GM12878 (cell line): ENCODE data around the gene CRHR2.

Experiments used
- CBX3 ChIP-seq: fragments of 200-600 bp; sonication (generic); IDR thresholded peaks from 2 replicates; pipeline ENCODE4 v1.6.1; 2016; ENCODE audit warnings: low read depth, borderline replicate concordance
- CTCF ChIP-seq, 3 experiments: IDR thresholded peaks in 2 of 3; conservative IDR thresholded peaks in 1 of 3; 2 replicates each; pipeline ENCODE4 v1.5.1; 2011; ENCODE audit warnings: low read depth in 3 of 3, low read length in 3 of 3, mild to moderate bottlenecking in 3 of 3, control low read depth in 2 of 3, moderate library complexity in 2 of 3, inconsistent platforms in 1 of 3, mixed read lengths in 1 of 3; ENCODE audit not compliant: control insufficient read depth in 2 of 3, insufficient read depth in 1 of 3; ENCODE audit errors: extremely low read depth in 1 of 3
- EP300 ChIP-seq, 2 experiments: fragments of 150-350 bp in 1 of 2; IDR thresholded peaks; 2 replicates each; pipeline ENCODE4 v1.6.1; 2011 to 2012; ENCODE audit warnings: low read depth in 2 of 2, low read length in 2 of 2, borderline replicate concordance in 1 of 2, improper control_type of control experiment in 1 of 2, inconsistent platforms in 1 of 2; ENCODE audit not compliant: control insufficient read depth in 1 of 2

DNA sequence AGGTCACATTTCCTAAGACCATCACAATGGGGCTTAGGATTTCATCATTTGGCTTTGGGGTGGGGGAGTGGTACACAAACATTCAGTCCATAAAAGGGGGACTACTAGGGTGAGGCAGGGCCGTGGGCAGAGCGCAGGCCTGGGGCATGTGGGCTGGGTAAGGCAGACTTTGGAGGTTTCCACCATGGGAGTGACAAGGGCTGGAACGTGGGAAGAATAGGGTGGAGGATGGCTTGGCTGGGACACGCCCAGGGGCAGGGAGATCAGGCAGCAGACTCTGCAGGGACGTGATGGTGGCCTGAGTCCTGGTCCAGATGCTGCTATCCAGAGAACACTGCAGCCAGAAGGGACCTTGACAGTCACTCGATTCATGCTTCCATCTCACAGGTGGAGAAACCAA lies 24.7 kb upstream of the CRHR2 start:
- TF ChIP-seq CTCF (IDR thresholded peaks at IDR 0.05 in 2 of 3, conservative IDR thresholded peaks at IDR 0.05 in 1 of 3; ENCODE audit: control insufficient read depth in 2 of 3, extremely low read depth in 1 of 3, insufficient read depth in 1 of 3, low read depth in 3 of 3, low read length in 3 of 3) (no peak), CBX3 (no peak), EP300 (IDR thresholded peaks at IDR 0.05; ENCODE audit: borderline replicate concordance in 1 of 2, control insufficient read depth in 1 of 2, low read depth in 2 of 2, low read length in 2 of 2) (no peak)
